Lower leg skin (tissue), 3 donors: ENCODE measurements around the gene GAS7.

Source experiments
- POLR2A ChIP-seq, 2 donors: fragments of 450-650 bp; IDR thresholded peaks; one replicate each; pipeline ENCODE4 v1.6.1; 2016 to 2017; ENCODE audit warnings: antibody characterized with exemption in 2 of 2, mild to moderate bottlenecking in 1 of 2, moderate library complexity in 1 of 2
- TF ChIP-seq, protein P1 (sequence below), 3 donors: fragments of 450-650 bp; IDR thresholded peaks; one replicate each; pipeline ENCODE4 v1.5.1; 2016; ENCODE audit warnings: antibody characterized with exemption in 3 of 3, mild to moderate bottlenecking in 3 of 3, moderate library complexity in 2 of 3

DNA sequence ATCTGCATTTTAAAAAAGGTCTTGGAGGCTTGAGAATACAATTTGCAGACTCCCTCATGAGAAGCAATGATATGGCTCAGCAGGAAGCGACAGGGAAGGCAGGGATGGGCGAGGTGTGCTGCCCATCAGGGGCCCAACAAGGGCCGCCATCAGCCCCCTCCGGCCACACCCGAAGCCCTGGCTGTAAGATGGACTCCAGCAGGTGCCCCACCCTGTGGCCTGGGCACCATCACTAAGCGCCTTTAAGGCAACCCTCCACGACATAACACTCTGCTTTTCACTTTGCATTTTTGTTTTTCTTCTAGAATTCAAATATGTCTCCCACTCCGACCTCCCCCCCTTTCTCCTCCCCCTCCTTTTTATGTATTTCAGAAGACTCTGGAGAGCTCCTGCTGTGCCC, 241.2 kb downstream of the GAS7 start:
- TF ChIP-seq, protein P1, sequence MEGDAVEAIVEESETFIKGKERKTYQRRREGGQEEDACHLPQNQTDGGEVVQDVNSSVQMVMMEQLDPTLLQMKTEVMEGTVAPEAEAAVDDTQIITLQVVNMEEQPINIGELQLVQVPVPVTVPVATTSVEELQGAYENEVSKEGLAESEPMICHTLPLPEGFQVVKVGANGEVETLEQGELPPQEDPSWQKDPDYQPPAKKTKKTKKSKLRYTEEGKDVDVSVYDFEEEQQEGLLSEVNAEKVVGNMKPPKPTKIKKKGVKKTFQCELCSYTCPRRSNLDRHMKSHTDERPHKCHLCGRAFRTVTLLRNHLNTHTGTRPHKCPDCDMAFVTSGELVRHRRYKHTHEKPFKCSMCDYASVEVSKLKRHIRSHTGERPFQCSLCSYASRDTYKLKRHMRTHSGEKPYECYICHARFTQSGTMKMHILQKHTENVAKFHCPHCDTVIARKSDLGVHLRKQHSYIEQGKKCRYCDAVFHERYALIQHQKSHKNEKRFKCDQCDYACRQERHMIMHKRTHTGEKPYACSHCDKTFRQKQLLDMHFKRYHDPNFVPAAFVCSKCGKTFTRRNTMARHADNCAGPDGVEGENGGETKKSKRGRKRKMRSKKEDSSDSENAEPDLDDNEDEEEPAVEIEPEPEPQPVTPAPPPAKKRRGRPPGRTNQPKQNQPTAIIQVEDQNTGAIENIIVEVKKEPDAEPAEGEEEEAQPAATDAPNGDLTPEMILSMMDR (IDR thresholded peaks at IDR 0.05): no peak
- no peak for TF ChIP-seq POLR2A (IDR thresholded peaks at IDR 0.05)
